GM19324 (cell line): ENCODE data around the gene FKBP14.
A peak's percentile ranks its signal among the peaks of the same experiment; 100 is the strongest.

Source experiments
- ATAC-seq: cut with Tn5 transposase; IDR thresholded peaks from one replicate; pipeline ENCODE4 v1.9.1; 2021; ENCODE audit warnings: mild to moderate bottlenecking, moderate library complexity; ENCODE audit not compliant: unreplicated experiment, low FRiP score

FKBP14 gene

DNA sequence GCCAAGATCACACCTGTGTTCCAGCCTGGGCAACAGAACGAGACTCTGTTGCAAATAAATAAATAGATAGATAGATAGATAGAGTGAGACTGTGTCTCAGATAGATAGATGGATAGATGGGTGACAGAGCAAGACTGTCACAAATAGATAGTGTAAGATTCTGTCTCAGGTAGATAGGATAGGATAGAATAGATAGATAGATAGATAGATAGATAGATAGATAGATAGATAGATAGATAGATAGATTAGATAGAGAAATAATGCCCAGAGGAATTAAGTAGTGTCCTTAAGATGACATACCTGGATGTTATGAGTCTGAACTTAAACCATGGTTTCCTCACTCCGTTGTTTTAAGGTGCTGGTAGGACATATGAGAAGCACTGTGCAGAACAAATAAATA is 9.7 kb upstream of the FKBP14 start:
- ATAC-seq: no peak

- no peak for ATAC-seq
These were observed 8.0 kb upstream of the FKBP14 start for GRCh38 chr7:30034501-30034900.

- ATAC-seq: no peak
These were observed 6.0 kb upstream of the FKBP14 start for GRCh38 chr7:30032310-30033125.

- ATAC-seq: no peak
These were observed 3.2 kb upstream of the FKBP14 start for GRCh38 chr7:30029696-30030095.

DNA sequence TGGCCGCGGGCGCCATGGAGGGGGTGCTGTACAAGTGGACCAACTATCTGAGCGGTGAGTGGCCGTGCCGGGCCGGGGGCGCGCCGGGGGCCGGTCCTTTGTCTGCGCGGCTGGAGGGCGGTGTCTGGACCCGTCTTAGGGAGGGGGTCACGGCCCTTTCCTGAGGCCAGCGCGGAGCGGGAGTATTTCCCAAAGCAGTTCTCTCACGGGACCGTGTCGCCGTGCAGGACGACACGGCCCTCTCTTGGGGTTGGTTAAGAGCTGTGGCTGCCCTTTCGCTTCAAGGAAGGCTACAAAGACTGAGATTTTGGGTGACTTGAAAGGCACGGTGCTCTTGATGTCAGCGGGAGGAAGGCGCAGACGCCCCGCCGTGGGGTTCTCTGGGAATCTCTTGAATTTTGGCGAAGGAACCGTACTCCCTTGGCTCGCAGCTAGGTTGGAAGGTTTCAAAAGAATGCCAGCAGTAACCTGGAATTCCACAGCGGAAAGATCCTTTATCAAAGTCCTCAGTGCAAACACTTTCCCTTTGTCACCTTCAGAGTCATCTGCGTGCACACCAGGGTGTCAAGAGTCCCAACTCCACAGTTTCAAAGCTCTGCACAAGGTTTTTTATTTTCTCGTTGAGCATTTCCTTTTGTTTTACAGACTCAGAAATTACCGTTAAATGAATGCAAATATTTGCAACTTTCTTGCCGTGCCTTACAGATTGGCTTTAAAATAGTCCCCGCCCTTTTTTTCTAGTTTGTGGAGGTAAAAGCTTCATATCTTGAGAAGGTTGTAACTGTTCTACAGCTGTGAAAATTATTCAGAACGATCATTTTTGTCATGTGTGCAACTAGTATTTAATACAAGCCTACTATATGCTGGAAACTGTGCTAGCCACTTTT is 2.5 kb upstream of the FKBP14 start:
- peak; percentile 23 for ATAC-seq

DNA sequence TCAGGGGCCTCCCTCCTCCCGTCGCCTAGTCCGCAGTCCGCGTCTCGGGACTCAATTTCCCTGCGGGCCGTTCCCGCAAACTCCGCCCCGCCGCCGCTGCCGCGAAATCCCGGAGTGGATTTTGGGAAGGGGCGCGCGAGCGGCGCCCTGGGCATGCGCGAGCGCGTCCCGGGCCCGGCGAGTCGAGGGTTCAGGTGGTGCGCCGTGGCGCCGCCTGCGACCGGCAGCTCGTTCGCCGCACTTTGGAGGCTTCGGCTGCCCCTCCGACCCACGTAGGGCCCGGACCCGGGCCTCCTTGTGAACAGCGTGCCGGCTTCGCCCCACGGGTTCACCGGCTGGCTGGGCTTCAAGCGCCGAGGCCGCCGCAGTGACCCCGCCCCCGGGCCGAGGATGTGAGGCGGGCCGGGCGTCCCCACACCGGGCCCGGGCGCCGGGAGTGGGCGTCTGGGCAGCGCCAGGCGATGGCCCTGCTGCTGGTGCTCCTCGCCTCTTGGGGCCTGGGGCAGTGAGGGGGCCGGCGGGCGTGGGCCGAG is 1.8 kb upstream of the FKBP14 start, which contains the start of gene PLEKHA8:
PLEKHA8 (plus strand) TSS at position 197 of the 533 bp plus-strand sequence. CDS start 351 bp downstream, outside the sequence.
- peak; percentile 56 for ATAC-seq

DNA sequence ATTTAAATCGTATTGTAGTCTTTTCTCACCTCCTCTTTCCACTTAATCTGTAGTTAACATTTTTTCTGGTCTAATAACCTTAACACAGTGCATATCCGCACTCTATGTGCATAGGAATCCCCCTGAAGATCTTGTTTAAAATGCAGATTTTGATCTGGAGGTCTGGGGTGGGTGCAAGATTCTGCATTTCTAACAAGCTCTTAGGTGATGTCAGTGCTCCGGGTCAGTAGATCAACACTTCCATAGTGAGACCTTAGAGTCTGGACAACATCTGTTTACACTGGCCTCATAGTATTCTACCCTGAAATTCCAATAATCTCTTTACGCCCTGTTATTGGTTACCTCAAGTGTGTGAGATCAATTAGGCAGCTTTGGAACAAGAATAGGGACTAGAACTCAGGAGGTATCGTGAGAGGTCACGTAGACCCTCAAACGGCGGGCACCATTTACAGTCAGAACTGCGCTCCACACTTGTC is 1.3 kb upstream of the FKBP14 start:
- ATAC-seq: peak; percentile 1

- ATAC-seq: no peak
These were observed 559 bp upstream of the FKBP14 start for GRCh38 chr7:30027065-30027456.

DNA sequence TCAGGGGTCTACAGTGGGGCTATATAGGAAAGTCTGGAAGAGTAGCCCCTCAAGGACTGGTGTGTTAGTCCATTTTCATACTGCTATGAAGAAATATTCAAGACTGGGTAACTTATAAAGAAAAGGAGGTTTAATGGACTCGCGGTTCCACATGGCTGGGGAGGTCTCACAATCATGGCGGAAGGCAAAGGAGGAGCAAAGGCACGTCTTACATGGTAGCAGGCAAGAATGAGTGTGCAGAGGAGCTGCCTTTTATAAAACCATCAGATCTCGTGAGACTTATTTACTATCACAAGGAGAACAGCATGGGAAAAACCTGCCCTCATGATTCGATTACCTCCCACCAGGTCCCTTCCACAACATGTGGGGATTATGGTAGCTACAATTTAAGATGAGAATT is 3.0 kb downstream of the FKBP14 start:
- ATAC-seq: no peak

GRCh38 chr7:30022991-30023390 is 3.5 kb downstream of the FKBP14 start:
- no peak for ATAC-seq

- ATAC-seq: no peak
These were observed 6.0 kb downstream of the FKBP14 start for GRCh38 chr7:30020535-30020934.

DNA sequence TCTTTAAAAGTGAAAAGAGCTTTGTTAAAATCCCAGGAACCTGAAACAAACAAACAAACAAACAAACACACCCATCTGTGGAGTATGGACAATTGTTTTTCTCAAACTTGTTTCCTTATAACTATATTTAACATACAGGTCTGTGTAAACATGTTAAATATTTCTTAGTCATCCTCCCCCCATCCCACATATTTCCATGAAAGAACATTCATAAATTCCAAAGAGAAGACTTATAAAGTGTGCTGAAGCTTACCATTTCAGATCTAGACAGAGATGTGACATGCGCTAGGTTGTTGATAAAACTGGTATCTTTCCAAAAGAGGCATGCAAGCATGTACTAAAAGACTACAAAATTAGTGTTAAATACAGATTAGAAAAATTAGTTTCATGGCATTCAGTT is 6.5 kb downstream of the FKBP14 start:
- ATAC-seq: no peak

DNA sequence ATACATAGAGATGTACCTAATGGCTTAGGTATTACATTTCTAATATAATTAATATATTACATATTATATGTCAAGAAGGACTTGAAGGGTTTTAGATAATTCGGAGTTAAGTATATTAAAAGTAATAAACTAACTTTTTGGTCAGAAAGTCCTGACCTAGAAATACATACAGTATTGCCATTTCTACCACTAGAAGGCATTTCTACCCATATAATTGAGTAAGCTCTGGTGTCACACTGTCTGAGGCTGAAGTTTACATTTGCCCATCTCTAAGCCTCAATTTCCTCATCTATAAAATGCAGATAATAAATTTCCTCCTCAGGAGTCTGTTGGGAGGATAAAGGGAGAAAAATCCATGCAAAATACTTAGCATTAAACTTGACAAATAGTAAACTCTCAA is 7.1 kb downstream of the FKBP14 start:
- no peak for ATAC-seq

DNA sequence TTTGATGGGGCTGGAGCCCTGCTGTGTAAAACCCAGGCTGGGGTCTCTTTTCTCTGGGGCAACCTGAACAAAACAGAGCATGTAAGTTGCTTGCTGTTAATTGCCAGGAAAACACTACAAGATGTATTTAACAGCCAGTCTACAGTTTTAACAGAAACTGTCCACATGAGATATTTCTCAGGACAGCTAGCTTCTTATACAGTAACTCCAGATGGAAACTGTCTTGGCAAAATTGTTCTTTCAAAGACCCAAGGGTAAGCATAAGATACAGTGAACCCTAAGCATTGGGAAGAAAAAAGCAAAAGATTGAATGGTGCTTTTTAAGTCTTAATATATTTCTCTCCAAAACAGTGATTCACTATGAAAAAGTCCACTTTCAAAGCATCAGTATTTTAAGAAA is 8.1 kb downstream of the FKBP14 start:
- ATAC-seq: no peak

DNA sequence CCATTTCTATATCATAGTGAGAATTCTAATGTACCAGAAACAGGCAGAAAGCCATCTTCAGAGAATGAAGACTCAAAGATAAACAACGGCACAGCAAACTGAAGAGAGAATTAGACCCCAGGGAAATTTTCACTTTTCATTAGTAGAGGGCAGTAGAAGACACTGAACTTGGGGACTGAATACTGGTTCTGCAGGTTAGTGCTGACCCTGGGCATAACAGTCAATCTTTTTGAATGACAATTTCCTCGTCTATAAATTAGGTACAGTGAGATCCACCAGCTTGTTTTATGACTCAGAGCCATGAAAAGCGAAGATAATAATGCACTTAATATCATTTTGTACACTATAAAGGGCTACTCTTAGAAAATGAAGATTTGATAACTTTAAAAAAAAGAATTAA is 13.7 kb downstream of the FKBP14 start:
- no peak for ATAC-seq

DNA sequence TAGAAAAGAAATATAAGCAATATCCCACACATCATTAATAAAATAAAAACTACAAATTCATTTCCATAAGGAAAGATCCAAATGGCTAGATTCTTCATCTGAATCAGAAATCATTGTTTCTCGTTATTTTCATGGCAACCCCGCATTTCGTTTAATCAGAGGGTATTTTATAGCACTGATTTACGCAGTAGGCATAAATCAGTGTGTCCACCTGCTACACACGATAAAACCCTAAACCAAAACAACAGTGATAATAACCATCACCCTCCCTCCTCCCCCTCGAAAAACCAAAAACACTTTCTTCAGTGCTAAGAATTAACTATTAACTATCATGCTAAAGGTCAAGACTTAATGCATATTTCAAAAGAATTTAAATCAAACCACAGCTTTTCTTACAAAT is 16.5 kb downstream of the FKBP14 start:
- ATAC-seq: no peak

- no peak for ATAC-seq
These were observed 21.0 kb downstream of the FKBP14 start for GRCh38 chr7:30005464-30005863.

DNA sequence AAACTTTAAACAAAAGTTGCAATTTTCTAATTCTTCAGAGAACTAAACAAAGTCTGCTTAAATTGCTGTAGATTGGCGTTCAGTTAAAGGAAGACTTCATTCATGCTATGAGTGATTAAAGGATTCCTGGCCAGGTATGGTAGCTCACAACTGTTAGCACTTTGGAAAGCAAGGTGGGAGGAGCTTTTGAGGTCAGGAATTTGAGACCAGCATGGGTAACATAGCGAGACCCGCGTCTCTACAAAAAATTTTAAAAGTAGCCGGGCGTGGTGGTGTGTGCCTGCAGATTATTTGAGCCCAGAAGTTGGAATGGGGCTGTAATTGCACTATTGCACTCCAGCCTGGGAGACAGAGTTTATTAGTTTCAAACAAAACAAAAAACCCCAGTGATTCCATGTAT is 23.4 kb downstream of the FKBP14 start:
- no peak for ATAC-seq

GRCh38 chr7:30001998-30002397 is 24.5 kb downstream of the FKBP14 start:
- no peak for ATAC-seq

- no peak for ATAC-seq
These were observed 28.0 kb downstream of the FKBP14 start for GRCh38 chr7:29998489-29998888.

DNA sequence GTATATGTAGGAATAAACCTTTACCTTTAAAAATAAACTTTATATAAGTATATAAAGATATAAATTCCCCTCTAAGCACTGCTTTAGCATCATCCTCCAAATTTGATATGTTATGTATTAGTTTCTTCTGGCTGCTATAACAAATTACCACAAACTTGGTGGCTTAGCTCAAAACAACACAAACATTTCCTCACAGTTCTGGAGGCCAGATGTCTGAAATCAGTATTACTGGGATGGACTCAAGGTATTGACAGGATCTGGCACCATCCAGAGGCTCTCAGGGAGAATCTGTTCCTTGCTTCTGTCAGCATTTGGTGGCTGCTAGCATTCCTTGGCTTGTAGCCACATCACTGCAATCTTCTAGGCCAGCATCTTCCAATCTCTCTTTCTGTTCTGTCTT is 30.2 kb downstream of the FKBP14 start:
- no peak for ATAC-seq
